HFFc6 (cell line): ENCODE data around the gene SUFU. TPM values are rescaled to one million over a fixed set of nuclear protein-coding genes. Genes with fewer than 3 reads are reported as not detected.

Source experiments
- DNase-seq: peaks from one replicate; pipeline ENCODE4 v3.0.0-alpha.2; 2018
- H3K27ac Mint-ChIP-seq: 2 replicates; pipeline ENCODE4 v1.8.0; 2020; ENCODE audit warnings: mild to moderate bottlenecking, mixed read lengths
- H3K27me3 Mint-ChIP-seq: 2 replicates; pipeline ENCODE4 v1.8.0; 2021; ENCODE audit warnings: mild to moderate bottlenecking, moderate library complexity, mixed read lengths; ENCODE audit not compliant: insufficient read depth
- H3K36me3 Mint-ChIP-seq: 2 replicates; pipeline ENCODE4 v1.8.0; 2021; ENCODE audit warnings: low read depth, mixed read lengths
- H3K4me1 Mint-ChIP-seq: 2 replicates; pipeline ENCODE4 v1.8.0; 2020; ENCODE audit warnings: low read depth, mixed read lengths
- H3K4me3 Mint-ChIP-seq: 2 replicates; pipeline ENCODE4 v1.8.0; 2020; ENCODE audit warnings: mild to moderate bottlenecking, moderate library complexity, mixed read lengths
- H3K9me3 Mint-ChIP-seq: 2 replicates; pipeline ENCODE4 v1.8.0; 2020; ENCODE audit warnings: mild to moderate bottlenecking, mixed read lengths
- total RNA-seq, 6 experiments: library from RNA; stranded (reverse); fragmentation: NEBNext Ultra II Directional; extraction: Animal tissue kit (Norgen Biotek cat#: 25700); gene quantifications; 2 replicates in 1 of 6; 3 replicates in 5 of 6; pipeline ENCODE4 v1.2.3, GENCODE V29; 2021
- TF ChIP-seq, protein P1 (sequence below): fragments of 200-600 bp; sonication (generic); IDR thresholded peaks from 2 replicates; pipeline ENCODE4 v1.5.0; 2021; ENCODE audit warnings: antibody characterized with exemption, mild to moderate bottlenecking

Gene SUFU
- total RNA-seq, 6 experiments from 2014 or later = 12.8 to 16.8 (median 15.2) TPM

DNA sequence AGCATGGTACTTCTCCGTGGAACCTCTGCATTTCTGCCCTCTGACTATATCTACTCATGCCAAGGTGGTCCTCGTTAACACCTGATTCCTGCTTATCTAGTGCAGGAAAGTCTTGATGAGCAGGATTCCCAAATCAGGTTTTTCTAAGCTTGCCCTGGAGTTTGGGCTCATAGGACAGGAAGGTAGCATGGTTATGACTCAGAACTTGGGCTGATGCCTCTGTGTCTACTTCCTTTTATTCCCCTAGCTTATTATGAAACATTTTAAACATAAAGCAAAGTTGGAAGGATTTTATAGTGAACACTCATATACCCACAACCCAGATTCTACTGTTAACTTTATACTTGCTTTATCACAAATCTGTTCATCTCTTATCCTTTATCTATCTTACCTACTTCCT is 5.6 kb downstream of the SUFU start:
- TF ChIP-seq, protein P1, sequence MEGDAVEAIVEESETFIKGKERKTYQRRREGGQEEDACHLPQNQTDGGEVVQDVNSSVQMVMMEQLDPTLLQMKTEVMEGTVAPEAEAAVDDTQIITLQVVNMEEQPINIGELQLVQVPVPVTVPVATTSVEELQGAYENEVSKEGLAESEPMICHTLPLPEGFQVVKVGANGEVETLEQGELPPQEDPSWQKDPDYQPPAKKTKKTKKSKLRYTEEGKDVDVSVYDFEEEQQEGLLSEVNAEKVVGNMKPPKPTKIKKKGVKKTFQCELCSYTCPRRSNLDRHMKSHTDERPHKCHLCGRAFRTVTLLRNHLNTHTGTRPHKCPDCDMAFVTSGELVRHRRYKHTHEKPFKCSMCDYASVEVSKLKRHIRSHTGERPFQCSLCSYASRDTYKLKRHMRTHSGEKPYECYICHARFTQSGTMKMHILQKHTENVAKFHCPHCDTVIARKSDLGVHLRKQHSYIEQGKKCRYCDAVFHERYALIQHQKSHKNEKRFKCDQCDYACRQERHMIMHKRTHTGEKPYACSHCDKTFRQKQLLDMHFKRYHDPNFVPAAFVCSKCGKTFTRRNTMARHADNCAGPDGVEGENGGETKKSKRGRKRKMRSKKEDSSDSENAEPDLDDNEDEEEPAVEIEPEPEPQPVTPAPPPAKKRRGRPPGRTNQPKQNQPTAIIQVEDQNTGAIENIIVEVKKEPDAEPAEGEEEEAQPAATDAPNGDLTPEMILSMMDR = no peak
- H3K27ac Mint-ChIP-seq = peak overlapping the region; percentile 79
- H3K9me3 Mint-ChIP-seq = no peaks in the 10 kb centered on the region
- no peak overlapping the region for H3K4me3 Mint-ChIP-seq
- peak; percentile 36 for DNase-seq
- peaks cover 8% of the 10 kb centered on the region; the same call in 1 of the 2 replicates for H3K36me3 Mint-ChIP-seq
- no peaks in the 10 kb centered on the region for H3K27me3 Mint-ChIP-seq
- H3K4me1 Mint-ChIP-seq = peaks cover 48% of the 10 kb centered on the region

GRCh38 chr10:102511583-102512274 is 8.0 kb downstream of the SUFU start:
- Mint-ChIP-seq H3K27me3 (no peaks in the 10 kb centered on the region), H3K4me3 (no peak overlapping the region), H3K27ac (no peak overlapping the region), H3K36me3 (peaks cover 4% of the 10 kb centered on the region), H3K9me3 (no peaks in the 10 kb centered on the region), H3K4me1 (peaks cover 34% of the 10 kb centered on the region)
- TF ChIP-seq, protein P1 = no peak
- DNase-seq = no peak

- H3K4me1 Mint-ChIP-seq = peaks cover 28% of the 10 kb centered on the region
- H3K9me3 Mint-ChIP-seq = no peaks in the 10 kb centered on the region
- TF ChIP-seq, protein P1 = no peak
- peaks cover 9% of the 10 kb centered on the region for H3K36me3 Mint-ChIP-seq
- no peak overlapping the region for H3K27ac Mint-ChIP-seq
- no peak overlapping the region for H3K4me3 Mint-ChIP-seq
- DNase-seq = no peak
- no peaks in the 10 kb centered on the region; the same call in 1 of the 2 replicates for H3K27me3 Mint-ChIP-seq
These were observed 10.9 kb downstream of the SUFU start for GRCh38 chr10:102514487-102515311.

GRCh38 chr10:102515724-102516123 is 12.0 kb downstream of the SUFU start:
- Mint-ChIP-seq H3K27me3 (no peaks in the 10 kb centered on the region; the same call in 1 of the 2 replicates), H3K9me3 (no peaks in the 10 kb centered on the region), H3K36me3 (peaks cover 14% of the 10 kb centered on the region), H3K4me1 (peaks cover 25% of the 10 kb centered on the region), H3K4me3 (no peak overlapping the region), H3K27ac (no peak overlapping the region)
- TF ChIP-seq, protein P1 = no peak
- DNase-seq = no peak

DNA sequence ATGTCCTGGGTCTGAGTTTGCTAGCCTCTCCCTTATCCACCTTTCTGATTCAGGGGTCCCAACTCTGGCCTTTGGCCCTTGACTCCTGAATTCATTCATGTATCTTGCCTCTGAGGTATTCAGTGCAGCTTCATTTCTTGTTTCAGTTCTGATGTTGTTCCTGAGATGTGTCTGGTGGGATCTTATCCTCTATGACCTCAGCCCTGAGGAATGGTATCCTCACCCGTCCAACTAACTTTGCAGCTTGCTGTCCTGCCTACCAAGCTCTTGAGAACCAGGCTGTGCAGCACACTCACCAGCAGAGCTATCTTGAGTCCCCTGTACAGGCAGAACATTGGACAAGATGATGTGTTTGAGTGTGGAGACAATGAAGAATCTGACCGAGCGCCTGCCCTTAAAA is 13.8 kb downstream of the SUFU start:
- DNase-seq = peak; percentile 69
- Mint-ChIP-seq H3K27me3 (no peaks in the 10 kb centered on the region; the same call in none of the 2 replicates), H3K4me3 (peak overlapping the region; percentile 31), H3K36me3 (peaks cover 17% of the 10 kb centered on the region), H3K9me3 (no peaks in the 10 kb centered on the region), H3K27ac (peak overlapping the region; percentile 87), H3K4me1 (peaks cover 24% of the 10 kb centered on the region)
- TF ChIP-seq, protein P1 = no peak
